HG02981 (cell line): Measurements from ENCODE around the gene MIS18BP1.
"Not testable (repeated sequence)": the region's sequence is repeated elsewhere in the genome, so short reads cannot be mapped to it uniquely, and the experiment has no call there.

ENCODE experiments used
- ATAC-seq: cut with Tn5 transposase; IDR thresholded peaks from one replicate; pipeline ENCODE4 v1.9.1; 2021; ENCODE audit warnings: mild to moderate bottlenecking, moderate library complexity; ENCODE audit not compliant: unreplicated experiment

The MIS18BP1 gene

DNA sequence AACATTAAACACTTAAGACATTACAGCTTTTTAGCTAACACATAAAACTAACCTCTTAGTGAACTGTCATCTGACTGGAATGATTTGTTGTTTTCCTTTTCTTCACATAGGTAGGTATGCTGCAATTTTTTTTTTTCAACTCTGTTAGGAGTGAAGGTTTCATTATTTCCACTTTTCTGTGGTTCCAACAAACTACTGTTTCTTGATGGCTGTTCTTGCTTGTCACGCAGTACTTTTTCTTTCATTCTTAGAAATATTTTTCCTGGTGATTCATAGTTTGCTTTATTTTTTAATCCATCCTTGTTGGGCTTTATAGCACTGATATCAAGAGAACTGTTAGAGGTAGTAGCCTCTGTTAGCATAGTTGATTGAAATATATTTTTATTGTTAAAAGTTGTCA lies 6.3 kb downstream of the MIS18BP1 start:
- no peak for ATAC-seq

- no peak for ATAC-seq
These were observed 6.9 kb downstream of the MIS18BP1 start for GRCh38 chr14:45246151-45246550.

DNA sequence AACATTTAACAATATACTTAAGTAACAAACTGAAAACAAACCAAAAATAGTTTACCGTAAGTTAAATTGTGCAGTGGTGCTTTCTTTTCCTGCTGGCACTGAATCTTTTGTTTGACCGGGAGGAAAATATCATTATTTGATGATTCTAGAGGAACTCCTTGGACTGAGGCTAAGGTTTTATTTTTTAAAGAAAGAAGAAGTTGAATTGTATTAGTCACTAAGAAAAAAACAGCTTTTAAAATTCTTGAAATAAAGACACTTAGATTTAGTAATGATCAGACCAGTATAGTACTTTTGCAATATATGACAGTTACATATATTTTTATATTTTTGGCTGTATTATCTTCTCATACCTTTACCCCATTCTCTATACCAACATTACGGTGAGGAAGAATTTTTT lies 10.3 kb downstream of the MIS18BP1 start:
- no peak for ATAC-seq

- ATAC-seq: no peak
These were observed 14.0 kb downstream of the MIS18BP1 start for GRCh38 chr14:45238988-45239387.

DNA sequence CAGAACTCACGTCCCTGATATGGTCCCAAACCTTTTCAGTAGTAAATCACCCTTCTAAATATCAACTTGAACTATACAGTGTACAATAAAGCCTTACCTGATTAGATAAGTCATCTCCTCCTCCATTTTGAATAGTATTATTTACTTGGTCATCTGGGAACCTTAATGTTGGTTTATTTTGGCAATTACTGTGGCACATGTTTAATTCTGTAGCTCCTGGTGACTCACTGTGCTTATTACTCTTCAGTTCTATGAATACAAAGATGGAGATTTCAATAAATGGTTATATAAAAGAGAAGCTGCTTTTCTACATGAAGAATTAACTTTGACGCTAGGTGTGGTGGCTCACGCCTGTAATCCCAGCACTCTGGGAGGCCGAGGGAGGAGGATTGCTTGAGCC lies 25.4 kb downstream of the MIS18BP1 start:
- no peak for ATAC-seq

- ATAC-seq: no peak
These were observed 30.3 kb downstream of the MIS18BP1 start for GRCh38 chr14:45222485-45223262.

DNA sequence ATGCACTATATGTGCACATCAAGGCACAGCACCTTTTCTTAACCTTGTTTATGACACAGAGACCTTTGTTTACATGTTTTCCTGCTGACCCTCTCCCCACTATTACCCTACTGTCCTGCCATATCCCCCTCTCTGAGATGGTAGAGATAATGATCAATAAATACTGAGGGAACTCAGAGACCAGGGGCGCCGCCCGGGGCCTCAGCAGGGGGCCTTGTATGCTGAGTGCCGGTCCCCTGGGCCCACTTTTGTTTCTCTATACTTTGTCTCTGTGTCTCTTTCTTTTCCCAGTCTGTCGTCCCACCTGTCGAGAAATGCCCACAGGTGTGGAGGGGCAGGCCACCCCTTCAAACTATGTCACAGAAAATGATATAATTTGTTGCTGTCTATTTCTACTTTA lies 38.7 kb downstream of the MIS18BP1 start:
- not testable (repeated sequence) for ATAC-seq

DNA sequence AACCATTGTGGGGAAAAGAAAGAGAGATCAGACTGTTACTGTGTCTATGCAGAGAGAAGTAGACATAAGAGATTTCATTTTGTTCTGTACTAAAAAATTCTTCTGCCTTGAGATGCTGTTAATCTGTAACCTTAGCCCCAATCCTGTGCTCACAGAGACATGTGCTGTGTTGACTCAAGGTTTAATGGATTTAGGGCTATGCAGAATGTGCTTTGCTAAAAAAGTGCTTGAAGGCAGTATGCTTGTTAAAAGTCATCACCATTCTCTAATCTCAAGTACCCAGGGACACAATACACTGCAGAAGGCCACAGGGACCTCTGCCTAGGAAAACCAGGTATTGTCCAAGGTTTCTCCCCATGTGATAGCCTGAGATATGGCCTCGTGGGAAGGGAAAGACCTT lies 39.3 kb downstream of the MIS18BP1 start:
- not testable (repeated sequence) for ATAC-seq

GRCh38 chr14:45212231-45212630 lies 40.8 kb downstream of the MIS18BP1 start:
- ATAC-seq: no peak

- no peak for ATAC-seq
These were observed 41.7 kb downstream of the MIS18BP1 start for GRCh38 chr14:45211295-45211694.

DNA sequence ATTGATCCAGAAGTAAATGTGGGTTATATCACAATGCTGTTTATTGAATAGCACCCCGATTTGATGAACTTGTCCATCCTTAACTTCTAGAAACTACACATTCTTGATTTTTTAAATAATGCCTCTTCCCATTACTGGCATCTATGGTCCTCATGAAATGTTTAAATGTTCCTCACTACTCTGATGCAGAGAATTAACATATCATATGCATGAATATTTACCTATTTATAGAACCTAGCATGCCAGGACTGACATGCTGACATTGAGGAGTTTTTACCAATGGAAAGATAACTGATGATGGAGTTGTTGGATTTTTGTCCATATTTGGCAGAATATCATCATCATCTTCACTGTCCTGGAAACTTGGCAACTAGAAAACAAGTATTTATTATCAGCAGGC lies 42.8 kb downstream of the MIS18BP1 start:
- no peak for ATAC-seq

GRCh38 chr14:45204241-45204640 lies 48.8 kb downstream of the MIS18BP1 start:
- no peak for ATAC-seq

DNA sequence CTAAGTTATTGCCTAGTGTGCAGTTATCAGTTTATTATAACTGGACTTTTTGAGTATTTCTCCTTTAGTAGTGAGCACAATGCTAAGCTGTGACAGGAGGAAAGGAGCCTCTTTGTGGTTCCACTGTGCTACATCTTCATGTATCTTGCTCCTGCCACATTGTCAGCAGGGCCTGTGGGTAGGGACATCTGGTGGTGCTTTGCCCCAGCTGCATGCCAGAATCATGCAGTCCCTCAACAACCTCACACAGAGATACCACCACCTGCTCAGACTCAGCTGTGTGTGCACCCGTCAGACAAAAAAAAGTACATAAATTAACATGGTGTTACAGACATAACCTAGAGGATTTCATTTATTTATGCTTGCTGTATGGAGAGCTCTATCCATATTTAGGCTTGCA lies 51.1 kb downstream of the MIS18BP1 start:
- ATAC-seq: no peak

DNA sequence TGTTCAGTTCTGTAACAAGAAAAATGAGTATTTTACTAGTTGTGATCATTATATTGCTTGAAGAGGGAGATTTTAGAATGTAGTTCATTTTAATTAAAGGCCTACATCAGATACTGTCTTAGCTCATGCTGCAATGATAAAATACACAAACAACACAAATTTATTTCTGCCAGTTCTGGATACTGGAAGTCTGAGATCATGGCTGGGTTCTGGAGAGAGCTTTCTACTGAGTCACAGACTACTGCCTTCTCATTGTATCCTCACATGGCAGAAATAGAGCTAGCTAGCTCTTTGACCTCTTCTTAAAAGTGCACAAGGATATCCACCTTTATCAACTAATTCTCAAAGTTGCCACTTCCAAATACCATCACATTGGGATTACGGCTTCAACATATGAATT lies 53.8 kb downstream of the MIS18BP1 start:
- ATAC-seq: no peak

DNA sequence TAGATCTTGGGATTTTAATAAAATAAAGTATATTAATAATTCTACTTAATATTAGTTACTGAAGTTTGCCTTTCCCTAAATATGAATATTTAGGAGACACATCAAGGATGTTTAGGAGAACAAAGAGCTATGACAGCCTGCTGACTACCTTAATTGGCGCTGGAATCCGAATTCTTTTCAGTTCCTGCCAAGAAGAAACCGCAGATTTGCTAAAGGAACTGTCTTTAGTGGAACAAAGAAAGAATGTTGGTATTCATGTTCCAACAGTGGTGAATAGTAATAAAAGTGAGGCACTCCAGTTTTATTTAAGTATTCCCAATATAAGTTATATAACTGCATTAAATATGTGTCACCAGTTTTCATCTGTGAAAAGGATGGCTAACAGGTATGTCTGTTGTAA lies 54.5 kb downstream of the MIS18BP1 start:
- ATAC-seq: no peak

DNA sequence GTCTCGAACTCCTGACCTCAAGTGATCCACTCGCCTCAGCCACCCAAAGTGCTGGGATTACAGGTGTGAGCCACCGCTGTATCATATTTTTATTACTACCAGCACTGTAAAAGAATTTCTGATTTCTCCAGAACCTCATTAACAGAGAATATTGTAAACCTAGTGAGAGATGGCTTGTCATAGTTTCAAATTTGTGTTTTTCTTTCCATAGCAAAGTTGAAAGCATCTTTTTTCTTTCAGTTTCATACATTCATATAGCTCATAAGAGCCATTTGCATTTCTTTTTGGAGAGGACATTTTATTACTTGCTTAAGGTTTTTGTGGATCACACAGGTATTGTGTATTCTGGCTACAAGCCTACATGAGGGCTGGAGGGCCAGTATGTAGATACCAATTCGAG lies 58.0 kb downstream of the MIS18BP1 start:
- peak; percentile 48 for ATAC-seq

- no peak for ATAC-seq
These were observed 67.7 kb downstream of the MIS18BP1 start for GRCh38 chr14:45185100-45185814.

GRCh38 chr14:45181806-45182205 lies 71.2 kb downstream of the MIS18BP1 start:
- ATAC-seq: no peak

GRCh38 chr14:45181329-45181728 lies 71.7 kb downstream of the MIS18BP1 start:
- no peak for ATAC-seq

GRCh38 chr14:45177076-45177475 lies 75.9 kb downstream of the MIS18BP1 start:
- ATAC-seq: no peak

DNA sequence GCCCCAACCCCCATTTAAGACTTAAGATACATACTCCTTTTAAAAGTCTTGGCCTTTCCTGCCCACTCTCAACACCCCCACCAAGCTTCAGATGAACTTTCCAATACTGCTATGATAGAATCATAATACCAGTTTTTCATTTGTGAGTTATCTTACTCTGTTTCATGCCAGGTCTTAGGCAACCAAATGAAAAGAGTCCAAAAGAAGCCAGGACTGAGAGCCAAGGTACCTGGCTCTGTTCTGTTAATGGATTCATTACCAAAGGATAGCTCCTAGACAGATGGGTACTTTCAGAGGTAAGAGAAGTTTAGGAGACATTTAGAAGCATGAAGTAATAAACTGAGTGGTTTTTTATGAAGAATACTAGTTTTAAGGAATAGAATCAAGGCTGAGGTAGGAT lies 83.1 kb downstream of the MIS18BP1 start:
- no peak for ATAC-seq

DNA sequence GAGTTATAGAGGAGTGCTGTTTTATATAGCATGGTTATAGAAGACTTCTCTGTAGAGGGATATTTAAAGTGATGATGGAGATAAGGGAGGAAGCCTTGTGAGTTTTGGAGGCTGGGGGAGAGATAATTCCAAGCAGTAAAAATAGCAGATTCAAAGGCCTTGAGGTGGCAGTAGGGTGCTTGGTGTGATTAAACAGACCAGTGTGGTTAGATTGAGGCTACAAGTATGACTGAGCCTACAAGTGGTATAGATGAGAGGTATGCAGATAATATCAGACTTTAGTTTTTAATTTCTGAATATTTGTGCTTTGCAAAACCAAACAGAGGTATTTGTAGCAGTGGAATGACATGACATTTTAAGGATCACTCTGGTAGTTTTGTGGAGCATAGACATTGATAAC lies 96.9 kb downstream of the MIS18BP1 start:
- ATAC-seq: peak; percentile 77
